ENCODE measurements around the gene IGF2BP2.

DNA sequence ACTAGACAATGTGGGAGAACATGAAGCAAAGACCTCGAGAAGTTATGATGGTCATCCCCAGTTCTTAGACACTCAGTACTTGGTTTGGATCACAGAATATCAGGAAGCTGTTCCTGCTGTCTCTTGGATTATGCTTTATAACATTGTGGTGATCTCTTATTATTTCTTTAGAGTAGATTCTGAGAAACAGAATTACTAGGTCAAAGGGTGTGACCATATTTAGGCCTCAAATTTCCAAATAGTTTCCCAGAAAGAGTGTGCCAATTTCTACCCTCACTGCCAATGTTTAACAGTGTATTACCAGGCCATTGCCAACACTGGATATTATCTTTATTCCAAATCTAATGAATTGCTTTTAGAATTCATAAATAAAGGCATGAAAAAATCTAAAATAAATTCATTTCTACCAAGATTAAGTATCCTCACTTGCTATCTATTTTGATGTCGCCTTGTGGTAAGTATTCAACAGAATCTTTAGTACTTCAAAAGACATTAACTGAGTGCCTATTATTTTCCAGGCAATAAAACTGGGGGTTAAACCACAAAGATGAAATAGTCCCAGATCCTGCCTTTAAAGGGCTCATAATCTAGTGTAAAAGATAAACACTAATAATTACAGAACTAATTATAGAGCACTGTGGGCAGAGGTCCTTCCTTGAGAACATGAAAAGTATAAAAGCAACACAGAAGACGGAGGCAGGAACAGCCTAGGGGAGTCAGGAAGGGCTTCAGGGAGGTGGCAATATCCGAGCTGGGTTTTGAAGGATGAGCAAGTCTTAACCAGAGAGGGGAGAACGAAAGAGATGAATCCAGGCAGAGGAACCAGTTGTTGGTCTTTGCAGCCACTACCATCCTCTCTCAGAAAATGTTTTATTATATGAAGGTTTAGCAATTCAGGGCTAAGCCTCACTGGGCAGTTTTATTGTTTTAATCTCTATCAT, 86.8 kb downstream of the IGF2BP2 start:
- TF ChIP-seq, protein P1, sequence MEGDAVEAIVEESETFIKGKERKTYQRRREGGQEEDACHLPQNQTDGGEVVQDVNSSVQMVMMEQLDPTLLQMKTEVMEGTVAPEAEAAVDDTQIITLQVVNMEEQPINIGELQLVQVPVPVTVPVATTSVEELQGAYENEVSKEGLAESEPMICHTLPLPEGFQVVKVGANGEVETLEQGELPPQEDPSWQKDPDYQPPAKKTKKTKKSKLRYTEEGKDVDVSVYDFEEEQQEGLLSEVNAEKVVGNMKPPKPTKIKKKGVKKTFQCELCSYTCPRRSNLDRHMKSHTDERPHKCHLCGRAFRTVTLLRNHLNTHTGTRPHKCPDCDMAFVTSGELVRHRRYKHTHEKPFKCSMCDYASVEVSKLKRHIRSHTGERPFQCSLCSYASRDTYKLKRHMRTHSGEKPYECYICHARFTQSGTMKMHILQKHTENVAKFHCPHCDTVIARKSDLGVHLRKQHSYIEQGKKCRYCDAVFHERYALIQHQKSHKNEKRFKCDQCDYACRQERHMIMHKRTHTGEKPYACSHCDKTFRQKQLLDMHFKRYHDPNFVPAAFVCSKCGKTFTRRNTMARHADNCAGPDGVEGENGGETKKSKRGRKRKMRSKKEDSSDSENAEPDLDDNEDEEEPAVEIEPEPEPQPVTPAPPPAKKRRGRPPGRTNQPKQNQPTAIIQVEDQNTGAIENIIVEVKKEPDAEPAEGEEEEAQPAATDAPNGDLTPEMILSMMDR (IDR thresholded peaks at IDR 0.05) = no peak
- TF ChIP-seq POLR2A (IDR thresholded peaks at IDR 0.05) = no peak
- no peak for TF ChIP-seq EP300 (IDR thresholded peaks at IDR 0.05)
